Mesendoderm (in vitro differentiated cells): ENCODE results near the gene RPRD1B.

Experiments used
- DNase-seq: peaks from one replicate; pipeline ENCODE4 v3.0.0; 2013
- H2AK5ac ChIP-seq: 2 replicates; pipeline ENCODE4 v1.6.1; 2013; ENCODE audit warnings: low read length, inconsistent platforms
- H2BK120ac ChIP-seq: 2 replicates; pipeline ENCODE4 v1.6.1; 2013; ENCODE audit warnings: low read depth, mild to moderate bottlenecking, low read length, moderate library complexity, mixed read lengths
- H2BK15ac ChIP-seq: replicated peaks from 2 replicates; pipeline ENCODE4 v1.6.1; 2013; ENCODE audit warnings: low read depth, mild to moderate bottlenecking, moderate library complexity
- H2BK5ac ChIP-seq: 2 replicates; pipeline ENCODE4 v1.6.1; 2013; ENCODE audit warnings: low read length, inconsistent platforms
- H3K18ac ChIP-seq: 2 replicates; pipeline ENCODE4 v1.6.1; 2013; ENCODE audit warnings: mild to moderate bottlenecking, low read length, mixed read lengths
- H3K23ac ChIP-seq: one replicate; pipeline ENCODE4 v1.6.1; 2013; ENCODE audit warnings: low read length
- H3K27ac ChIP-seq: 2 replicates; pipeline ENCODE4 v1.5.1; 2013; ENCODE audit warnings: low read depth, mild to moderate bottlenecking, inconsistent platforms, low read length, moderate library complexity
- H3K27me3 ChIP-seq: 2 replicates; pipeline ENCODE4 v1.6.1; 2013; ENCODE audit warnings: low read length, control low read depth, mild to moderate bottlenecking, inconsistent platforms; ENCODE audit not compliant: insufficient read depth, poor library complexity
- H3K36me3 ChIP-seq: 2 replicates; pipeline ENCODE4 v1.6.1; 2013; ENCODE audit warnings: low read length, inconsistent platforms; ENCODE audit not compliant: control insufficient read depth, insufficient read depth
- H3K4ac ChIP-seq: one replicate; pipeline ENCODE4 v1.6.1; 2013; ENCODE audit warnings: low read depth, mild to moderate bottlenecking, low read length, moderate library complexity
- H3K4me1 ChIP-seq: 2 replicates; pipeline ENCODE4 v1.6.1; 2013; ENCODE audit warnings: low read depth, low read length, inconsistent platforms; ENCODE audit not compliant: control insufficient read depth
- H3K4me2 ChIP-seq: 2 replicates; pipeline ENCODE4 v1.6.1; 2013; ENCODE audit warnings: low read length
- H3K4me3 ChIP-seq: 2 replicates; pipeline ENCODE4 v1.5.1; 2013; ENCODE audit warnings: mild to moderate bottlenecking, low read length
- H3K56ac ChIP-seq: one replicate; pipeline ENCODE4 v1.6.1; 2013; ENCODE audit warnings: low read length
- H3K79me1 ChIP-seq: 2 replicates; pipeline ENCODE4 v1.6.1; 2013; ENCODE audit warnings: low read length, inconsistent platforms
- H3K79me2 ChIP-seq: 2 replicates; pipeline ENCODE4 v1.6.1; 2013; ENCODE audit warnings: mild to moderate bottlenecking, low read length; ENCODE audit not compliant: control insufficient read depth, insufficient read depth
- H3K9ac ChIP-seq: 2 replicates; pipeline ENCODE4 v1.6.1; 2013; ENCODE audit warnings: low read length, inconsistent platforms
- H4K5ac ChIP-seq: one replicate; pipeline ENCODE4 v1.6.1; 2013; ENCODE audit warnings: low read length
- H4K8ac ChIP-seq: one replicate; pipeline ENCODE4 v1.6.1; 2013; ENCODE audit warnings: low read depth, mild to moderate bottlenecking, control low read depth, low read length, moderate library complexity
- WGBS: extraction: QIAGEN DNeasy Blood & Tissue Kit; methylation state at CpG from one replicate; pipeline ENCODE4 v1.1.7; 2013; ENCODE audit warnings: low lambda C conversion rate, missing lambda C conversion rate; ENCODE audit not compliant: insufficient coverage; ENCODE audit errors: extremely low coverage; 5-methylcytosine and 5-hydroxymethylcytosine counted together

RPRD1B gene

GRCh38 chr20:38092260-38092857 lies 58.8 kb downstream of the RPRD1B start:
- Histone ChIP-seq H3K27ac (no peak overlapping the region), H3K79me1 (no peaks in the 10 kb centered on the region), H2BK15ac (no peak overlapping the region), H3K4me1 (no peaks in the 10 kb centered on the region), H2BK120ac (no peak overlapping the region), H3K18ac (no peak overlapping the region), H4K8ac (no peak overlapping the region), H3K4ac (no peak overlapping the region), H3K56ac (no peak overlapping the region), H3K36me3 (peaks cover 4% of the 10 kb centered on the region), H2AK5ac (no peak overlapping the region), H2BK5ac (no peak overlapping the region), H3K23ac (no peak overlapping the region), H3K4me2 (no peak overlapping the region), H3K79me2 (no peaks in the 10 kb centered on the region), H4K5ac (no peak overlapping the region), H3K9ac (no peak overlapping the region), H3K27me3 (no peaks in the 10 kb centered on the region), H3K4me3 (no peak overlapping the region)
- no CpG with 5 or more reads among the region's 12 CpGs for WGBS
- no peak for DNase-seq

DNA sequence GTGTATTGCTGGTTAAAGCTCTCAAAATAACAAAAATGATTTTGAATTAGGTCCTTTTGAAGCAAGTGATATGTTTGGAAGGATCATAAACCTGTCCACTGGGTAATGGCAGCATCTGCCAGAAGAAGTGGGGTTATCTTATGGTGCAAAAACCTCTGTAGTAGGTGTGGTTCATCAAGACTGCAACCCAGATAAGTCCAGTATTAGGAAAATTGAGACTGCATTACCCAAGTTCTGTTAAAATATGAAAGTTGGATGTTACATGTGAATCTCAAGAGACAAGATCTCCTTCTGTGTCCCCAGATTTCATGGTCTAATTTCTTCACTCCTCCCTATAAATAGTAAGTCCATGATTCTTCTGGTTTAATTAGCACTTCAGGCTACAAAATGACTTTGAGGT lies 59.4 kb downstream of the RPRD1B start:
- no peak overlapping the region for H3K4ac ChIP-seq
- DNase-seq: no peak

DNA sequence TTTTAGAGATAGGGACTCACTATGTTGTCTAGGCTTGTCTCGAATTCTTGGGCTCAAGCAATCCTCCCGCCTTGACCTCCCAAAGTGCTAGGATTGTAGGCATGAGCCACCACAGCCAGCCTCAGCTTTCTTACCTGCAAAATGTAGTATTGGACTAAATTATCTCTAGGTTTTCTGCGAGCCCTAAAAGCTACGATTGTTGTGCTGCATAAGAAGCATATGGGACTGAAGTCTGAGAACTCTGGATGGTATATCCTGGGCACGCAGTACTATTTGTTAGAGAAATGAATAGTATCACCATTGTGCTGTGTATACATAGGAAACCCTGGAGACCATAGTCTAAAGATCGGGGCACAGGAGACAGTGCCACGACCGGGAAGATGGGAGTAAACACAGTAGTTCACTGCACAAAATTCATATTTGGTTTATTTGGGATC lies 60.1 kb downstream of the RPRD1B start:
- H4K5ac ChIP-seq: no peak overlapping the region
- no peak overlapping the region for H3K23ac ChIP-seq
- no peak overlapping the region for H2BK5ac ChIP-seq
- no CpG with 5 or more reads among the region's 8 CpGs for WGBS
- no peak overlapping the region for H3K27ac ChIP-seq
- no peak for DNase-seq
- no peak overlapping the region for H3K56ac ChIP-seq
- H3K36me3 ChIP-seq: peaks cover 2% of the 10 kb centered on the region
- no peak overlapping the region for H3K9ac ChIP-seq
- no peak overlapping the region for H3K18ac ChIP-seq
- H3K79me2 ChIP-seq: no peaks in the 10 kb centered on the region
- H3K4me3 ChIP-seq: no peak overlapping the region
- H3K4ac ChIP-seq: no peak overlapping the region
- H2AK5ac ChIP-seq: no peak overlapping the region
- H3K27me3 ChIP-seq: no peaks in the 10 kb centered on the region
- no peak overlapping the region for H3K4me2 ChIP-seq
- no peaks in the 10 kb centered on the region for H3K79me1 ChIP-seq
- no peak overlapping the region for H2BK15ac ChIP-seq
- no peak overlapping the region for H2BK120ac ChIP-seq
- no peaks in the 10 kb centered on the region for H3K4me1 ChIP-seq
- H4K8ac ChIP-seq: peak overlapping the region; percentile 39

More for the DNA sequence above, 59.4 kb downstream of the RPRD1B start:
- H4K5ac ChIP-seq: no peak overlapping the region
- H3K27ac ChIP-seq: no peak overlapping the region
- no peak overlapping the region for H3K23ac ChIP-seq
- H3K36me3 ChIP-seq: peaks cover 2% of the 10 kb centered on the region
- no peaks in the 10 kb centered on the region for H3K79me2 ChIP-seq
- no peak overlapping the region for H2AK5ac ChIP-seq
- no peaks in the 10 kb centered on the region for H3K27me3 ChIP-seq
- no peak overlapping the region for H3K18ac ChIP-seq
- no peak overlapping the region for H2BK15ac ChIP-seq
- H3K56ac ChIP-seq: no peak overlapping the region
- no peak overlapping the region for H4K8ac ChIP-seq
- no peak overlapping the region for H3K4me3 ChIP-seq
- H3K4me1 ChIP-seq: no peaks in the 10 kb centered on the region
- no peak overlapping the region for H2BK5ac ChIP-seq
- no peak overlapping the region for H3K4me2 ChIP-seq
- no peak overlapping the region for H2BK120ac ChIP-seq
- no peak overlapping the region for H3K9ac ChIP-seq
- H3K79me1 ChIP-seq: no peaks in the 10 kb centered on the region

GRCh38 chr20:38094373-38094891 lies 60.9 kb downstream of the RPRD1B start:
- Histone ChIP-seq H3K18ac (no peak overlapping the region), H3K79me2 (no peaks in the 10 kb centered on the region), H3K23ac (no peak overlapping the region), H3K4me3 (no peak overlapping the region), H3K27me3 (no peaks in the 10 kb centered on the region), H2BK5ac (no peak overlapping the region), H2BK15ac (no peak overlapping the region), H3K79me1 (no peaks in the 10 kb centered on the region), H3K4me1 (no peaks in the 10 kb centered on the region), H3K27ac (no peak overlapping the region), H3K9ac (no peak overlapping the region), H3K36me3 (peaks cover 2% of the 10 kb centered on the region), H4K8ac (no peak overlapping the region), H3K4me2 (no peak overlapping the region), H3K56ac (no peak overlapping the region), H2BK120ac (no peak overlapping the region), H4K5ac (no peak overlapping the region), H3K4ac (no peak overlapping the region), H2AK5ac (no peak overlapping the region)
- DNase-seq: peak; percentile 29
- WGBS: no CpG with 5 or more reads among the region's 1 CpG

GRCh38 chr20:38095017-38095686 lies 61.6 kb downstream of the RPRD1B start:
- Histone ChIP-seq H3K4me2 (no peak overlapping the region), H3K4me3 (no peak overlapping the region), H4K8ac (no peak overlapping the region), H4K5ac (no peak overlapping the region), H2AK5ac (no peak overlapping the region), H2BK15ac (no peak overlapping the region), H3K4me1 (no peaks in the 10 kb centered on the region), H3K9ac (no peak overlapping the region), H3K79me1 (no peaks in the 10 kb centered on the region), H3K18ac (no peak overlapping the region), H3K27me3 (no peaks in the 10 kb centered on the region), H2BK120ac (no peak overlapping the region), H3K27ac (no peak overlapping the region), H3K56ac (no peak overlapping the region), H3K4ac (no peak overlapping the region), H3K23ac (no peak overlapping the region), H3K79me2 (no peaks in the 10 kb centered on the region), H2BK5ac (no peak overlapping the region), H3K36me3 (peaks cover 2% of the 10 kb centered on the region)
- DNase-seq: no peak
- no CpG with 5 or more reads among the region's 7 CpGs for WGBS
